ENCODE results near the gene OR7G2.
"Not testable (repeated sequence)": the region's sequence is repeated elsewhere in the genome, so short reads cannot be mapped to it uniquely, and the experiment has no call there.

The OR7G2 gene

DNA sequence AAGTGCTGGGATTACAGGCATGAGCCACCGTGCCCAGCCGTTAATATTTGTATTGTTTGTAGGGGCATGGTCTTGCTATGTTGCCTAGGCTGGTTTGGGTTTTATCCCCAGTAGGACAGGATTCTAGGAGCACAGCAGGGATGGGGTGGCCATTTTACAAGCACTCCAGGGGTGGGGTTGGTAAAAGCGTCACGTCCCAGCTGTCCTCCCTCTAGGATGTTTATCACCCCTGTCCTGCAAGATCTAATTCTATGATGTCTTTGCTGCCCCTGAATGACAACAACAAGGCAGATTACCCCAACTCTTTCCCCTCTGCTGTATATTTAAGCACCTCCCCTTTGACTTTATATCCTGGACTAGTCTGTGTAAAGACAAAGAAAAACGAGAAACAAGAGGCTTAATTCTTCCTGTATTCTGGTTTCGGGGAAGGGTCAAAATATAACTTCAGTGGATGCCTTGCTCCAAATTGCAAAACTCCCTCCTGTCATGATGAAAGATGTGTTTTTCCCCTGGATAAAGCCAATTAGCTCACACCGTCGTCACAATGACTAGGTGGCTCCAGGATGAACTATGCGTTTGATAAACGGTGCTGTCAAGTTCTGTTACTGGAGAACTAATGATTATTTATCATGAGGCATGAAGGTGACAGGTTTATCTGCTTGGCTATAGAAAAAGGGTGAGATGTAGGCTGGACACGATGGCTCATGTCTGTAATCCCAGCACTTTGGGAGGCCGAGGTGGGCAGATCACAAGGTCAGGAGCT lies 48.2 kb downstream of the OR7G2 start:
- TF ChIP-seq, protein P1, sequence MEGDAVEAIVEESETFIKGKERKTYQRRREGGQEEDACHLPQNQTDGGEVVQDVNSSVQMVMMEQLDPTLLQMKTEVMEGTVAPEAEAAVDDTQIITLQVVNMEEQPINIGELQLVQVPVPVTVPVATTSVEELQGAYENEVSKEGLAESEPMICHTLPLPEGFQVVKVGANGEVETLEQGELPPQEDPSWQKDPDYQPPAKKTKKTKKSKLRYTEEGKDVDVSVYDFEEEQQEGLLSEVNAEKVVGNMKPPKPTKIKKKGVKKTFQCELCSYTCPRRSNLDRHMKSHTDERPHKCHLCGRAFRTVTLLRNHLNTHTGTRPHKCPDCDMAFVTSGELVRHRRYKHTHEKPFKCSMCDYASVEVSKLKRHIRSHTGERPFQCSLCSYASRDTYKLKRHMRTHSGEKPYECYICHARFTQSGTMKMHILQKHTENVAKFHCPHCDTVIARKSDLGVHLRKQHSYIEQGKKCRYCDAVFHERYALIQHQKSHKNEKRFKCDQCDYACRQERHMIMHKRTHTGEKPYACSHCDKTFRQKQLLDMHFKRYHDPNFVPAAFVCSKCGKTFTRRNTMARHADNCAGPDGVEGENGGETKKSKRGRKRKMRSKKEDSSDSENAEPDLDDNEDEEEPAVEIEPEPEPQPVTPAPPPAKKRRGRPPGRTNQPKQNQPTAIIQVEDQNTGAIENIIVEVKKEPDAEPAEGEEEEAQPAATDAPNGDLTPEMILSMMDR (IDR thresholded peaks at IDR 0.05; ENCODE audit: low read depth, low read length): no peak
- TF ChIP-seq EZH2phosphoT487 (IDR thresholded peaks at IDR 0.05; ENCODE audit: low read depth): no peak
- no peaks in the 10 kb centered on the region for H3K36me3 ChIP-seq (replicated peaks; ENCODE audit: low read depth, low read length)
- no peaks in the 10 kb centered on the region for H4K20me1 ChIP-seq (ENCODE audit: insufficient read depth, low read length)
- H3K4me1 ChIP-seq (ENCODE audit: low read length): no peaks in the 10 kb centered on the region
- H3K4me2 ChIP-seq (ENCODE audit: low read length): no peak overlapping the region
- H3K27ac ChIP-seq (ENCODE audit: low read length): no peak overlapping the region
- no peak overlapping the region for H3K4me3 ChIP-seq (ENCODE audit: low read length)
- H3K9me3 ChIP-seq (ENCODE audit: insufficient read depth, low read length): no peaks in the 10 kb centered on the region
- H2AFZ ChIP-seq (ENCODE audit: low read depth, low read length): no peak overlapping the region
- no peak overlapping the region for H3K9ac ChIP-seq (ENCODE audit: low read length)
- no peaks in the 10 kb centered on the region for H3K27me3 ChIP-seq (ENCODE audit: low read depth, low read length)
- H3K79me2 ChIP-seq (ENCODE audit: low read length): no peaks in the 10 kb centered on the region

DNA sequence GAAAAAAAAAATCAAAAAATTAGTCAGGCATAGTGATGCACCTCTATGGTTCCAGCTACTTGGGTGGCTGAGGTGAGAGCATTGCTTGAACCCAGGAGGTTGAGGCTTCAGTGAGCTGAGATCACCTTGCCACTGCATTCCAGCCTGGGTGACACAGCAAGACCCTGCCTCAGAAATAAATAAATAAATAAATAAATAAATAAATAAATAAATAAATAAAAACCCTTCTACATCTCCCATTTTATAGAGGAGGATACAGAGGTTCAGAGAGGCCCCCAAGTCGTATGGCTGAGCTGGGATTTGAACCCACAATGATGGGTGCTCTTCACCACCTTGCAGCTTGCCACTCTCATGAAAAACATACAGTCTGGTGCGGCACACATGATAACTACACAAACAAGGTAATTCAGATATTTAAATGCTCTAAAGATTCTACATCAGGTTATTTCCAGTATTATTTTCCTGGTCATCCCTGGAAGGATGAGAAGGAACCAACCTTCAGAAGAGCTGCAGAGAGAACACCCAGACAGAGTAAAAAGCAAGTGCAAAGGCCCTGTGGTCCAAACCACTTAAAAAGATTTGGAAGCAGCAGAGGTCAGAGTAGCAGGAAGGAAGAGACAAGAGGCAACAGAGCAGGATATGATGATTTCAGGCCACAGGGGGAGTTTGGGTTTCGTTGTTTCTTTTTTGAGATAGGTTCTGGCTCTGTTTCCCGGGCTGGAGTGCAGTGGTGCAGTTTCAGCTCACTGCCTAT lies 49.6 kb downstream of the OR7G2 start:
- no peaks in the 10 kb centered on the region for H3K27me3 ChIP-seq (ENCODE audit: low read depth, low read length)
- no peaks in the 10 kb centered on the region for H3K36me3 ChIP-seq (replicated peaks; ENCODE audit: low read depth, low read length)
- no peak overlapping the region for H2AFZ ChIP-seq (ENCODE audit: low read depth, low read length)
- H3K4me3 ChIP-seq (ENCODE audit: low read length): no peak overlapping the region
- no peak overlapping the region for H3K9ac ChIP-seq (ENCODE audit: low read length)
- TF ChIP-seq EZH2phosphoT487 (IDR thresholded peaks at IDR 0.05; ENCODE audit: low read depth): no peak
- TF ChIP-seq, protein P1 (IDR thresholded peaks at IDR 0.05; ENCODE audit: low read depth, low read length): no peak
- no peaks in the 10 kb centered on the region for H3K4me1 ChIP-seq (ENCODE audit: low read length)
- H3K4me2 ChIP-seq (ENCODE audit: low read length): no peak overlapping the region
- H3K9me3 ChIP-seq (ENCODE audit: insufficient read depth, low read length): no peaks in the 10 kb centered on the region
- no peaks in the 10 kb centered on the region for H3K79me2 ChIP-seq (ENCODE audit: low read length)
- H3K27ac ChIP-seq (ENCODE audit: low read length): no peak overlapping the region
- H4K20me1 ChIP-seq (ENCODE audit: insufficient read depth, low read length): no peaks in the 10 kb centered on the region

DNA sequence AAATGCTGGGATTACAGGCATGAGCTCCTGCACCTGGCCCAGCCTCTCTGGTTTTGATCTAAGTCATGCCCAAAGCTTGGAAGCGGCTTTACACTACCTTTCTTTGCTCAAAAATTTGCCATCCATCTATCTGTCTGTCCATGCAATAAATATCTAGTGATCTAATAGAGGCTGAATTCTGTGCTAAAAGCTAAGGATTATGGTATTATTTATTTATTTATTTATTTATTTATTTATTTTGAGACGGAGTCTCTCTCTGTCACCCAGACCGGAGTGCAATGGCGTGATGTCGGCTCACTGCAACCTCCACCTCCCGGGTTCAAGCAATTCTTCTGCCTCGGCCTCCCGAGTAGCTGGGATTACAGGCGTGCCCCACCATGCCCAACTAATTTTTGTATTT lies 51.1 kb downstream of the OR7G2 start:
- not testable (repeated sequence) for H3K9me3 ChIP-seq (ENCODE audit: insufficient read depth, low read length); H3K9ac ChIP-seq (ENCODE audit: low read length); H3K79me2 ChIP-seq (ENCODE audit: low read length); H3K36me3 ChIP-seq (replicated peaks; ENCODE audit: low read depth, low read length); H3K4me3 ChIP-seq (ENCODE audit: low read length); H3K27me3 ChIP-seq (ENCODE audit: low read depth, low read length); H3K4me2 ChIP-seq (ENCODE audit: low read length); H3K27ac ChIP-seq (ENCODE audit: low read length); H3K4me1 ChIP-seq (ENCODE audit: low read length); H2AFZ ChIP-seq (ENCODE audit: low read depth, low read length); H4K20me1 ChIP-seq (ENCODE audit: insufficient read depth, low read length)

DNA sequence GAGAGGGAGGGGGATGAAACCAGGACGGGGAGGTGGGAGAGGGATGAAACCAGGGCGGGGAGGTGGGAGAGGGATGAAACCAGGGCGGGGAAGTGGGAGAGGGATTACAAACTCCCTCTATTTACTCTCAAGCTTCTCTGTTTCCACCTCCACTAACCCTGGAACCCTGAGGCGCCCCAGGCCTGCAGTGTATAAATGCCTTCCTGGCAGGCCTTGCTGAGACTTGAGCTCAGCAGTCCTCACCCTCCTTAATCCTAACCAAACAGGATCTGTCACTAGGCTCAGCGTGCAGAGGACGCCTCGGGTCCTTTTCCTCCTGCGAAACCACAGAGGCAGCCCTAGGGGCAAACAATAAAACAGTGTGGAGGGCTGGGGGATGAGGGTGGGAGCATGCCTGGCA lies 52.5 kb downstream of the OR7G2 start:
- Histone ChIP-seq H3K27me3 (ENCODE audit: low read depth, low read length) (no peaks in the 10 kb centered on the region), H3K79me2 (ENCODE audit: low read length) (no peaks in the 10 kb centered on the region), H3K9ac (ENCODE audit: low read length) (no peak overlapping the region), H4K20me1 (ENCODE audit: insufficient read depth, low read length) (no peaks in the 10 kb centered on the region), H3K36me3 (replicated peaks; ENCODE audit: low read depth, low read length) (no peaks in the 10 kb centered on the region), H3K4me2 (ENCODE audit: low read length) (no peak overlapping the region), H2AFZ (ENCODE audit: low read depth, low read length) (no peak overlapping the region), H3K4me1 (ENCODE audit: low read length) (no peaks in the 10 kb centered on the region), H3K27ac (ENCODE audit: low read length) (no peak overlapping the region), H3K9me3 (ENCODE audit: insufficient read depth, low read length) (no peaks in the 10 kb centered on the region), H3K4me3 (ENCODE audit: low read length) (no peak overlapping the region)
- TF ChIP-seq EZH2phosphoT487 (IDR thresholded peaks at IDR 0.05; ENCODE audit: low read depth): no peak
- TF ChIP-seq, protein P1 (IDR thresholded peaks at IDR 0.05; ENCODE audit: low read depth, low read length): no peak

Data from OCI-LY3 (cell line).